Testis (tissue), 2 donors: ENCODE results near the gene ZBTB40.

Experiments used
- CTCF ChIP-seq, 3 experiments: fragments of 450-650 bp in 2 of 3; fragments of 200-600 bp in 1 of 3; sonication (generic) in 1 of 3; IDR thresholded peaks; one replicate each; pipeline ENCODE4 v1.5.1; 2016 to 2019; ENCODE audit warnings: antibody characterized with exemption in 3 of 3, mild to moderate bottlenecking in 2 of 3, moderate library complexity in 1 of 3
- POLR2A ChIP-seq: fragments of 450-650 bp; IDR thresholded peaks from one replicate; pipeline ENCODE4 v1.6.1; 2017; ENCODE audit warnings: antibody characterized with exemption, mild to moderate bottlenecking, moderate library complexity

- no peak for TF ChIP-seq CTCF (IDR thresholded peaks at IDR 0.05)
- no peak for TF ChIP-seq POLR2A
Measured at GRCh38 chr1:22470227-22470626, 18.6 kb downstream of the ZBTB40 start.
